ENCODE results near the gene MRPS15.

GRCh38 chr1:36450919-36451305 is 13.3 kb downstream of the MRPS15 start:
- TF ChIP-seq CTCF (IDR thresholded peaks at IDR 0.05) (no peak), ZFX (IDR thresholded peaks at IDR 0.05; ENCODE audit: borderline replicate concordance) (no peak)

All from 22Rv1 (cell line).